Measurements from ENCODE around the gene PDE1C. TPM values are rescaled to one million over a fixed set of nuclear protein-coding genes. Genes with fewer than 3 reads are reported as not detected.

The PDE1C gene
- total and polyA plus RNA-seq, 9 donors = 4.8 to 20.0 (median 11.8) TPM

GRCh38 chr7:31785101-31785500 is 285.1 kb downstream of the PDE1C start:
- Histone ChIP-seq H3K4me3 (no peak overlapping the region), H3K27ac (no peak overlapping the region), H3K36me3 (no peaks in the 10 kb centered on the region), H3K27me3 (no peaks in the 10 kb centered on the region), H3K9me3 (no peaks in the 10 kb centered on the region), H3K4me1 (ENCODE audit: insufficient read depth) (no peaks in the 10 kb centered on the region)
- TF ChIP-seq EP300 (IDR thresholded peaks at IDR 0.05) (no peak), POLR2A (IDR thresholded peaks at IDR 0.05) (no peak), CTCF (IDR thresholded peaks at IDR 0.05) (no peak)
- intact Hi-C loops (cut with DNase I) = no loop called here
- no peak for DNase-seq
- 54 to 72% (median 70%) methylated on average over 2 of the region's 2 CpGs for WGBS, 3 donors

GRCh38 chr7:31783221-31783620 is 287.0 kb downstream of the PDE1C start:
- Histone ChIP-seq H3K9me3 (no peaks in the 10 kb centered on the region), H3K36me3 (no peaks in the 10 kb centered on the region), H3K27ac (no peak overlapping the region), H3K4me3 (no peak overlapping the region), H3K27me3 (no peaks in the 10 kb centered on the region), H3K4me1 (ENCODE audit: insufficient read depth) (no peaks in the 10 kb centered on the region)
- WGBS, 3 donors = 44 to 48% (median 45%) methylated on average over 2 of the region's 2 CpGs
- no peak for TF ChIP-seq CTCF (IDR thresholded peaks at IDR 0.05)
- no peak for TF ChIP-seq EP300 (IDR thresholded peaks at IDR 0.05)
- no peak for TF ChIP-seq POLR2A (IDR thresholded peaks at IDR 0.05)
- intact Hi-C loops (cut with DNase I) = no loop called here
- DNase-seq = no peak

DNA sequence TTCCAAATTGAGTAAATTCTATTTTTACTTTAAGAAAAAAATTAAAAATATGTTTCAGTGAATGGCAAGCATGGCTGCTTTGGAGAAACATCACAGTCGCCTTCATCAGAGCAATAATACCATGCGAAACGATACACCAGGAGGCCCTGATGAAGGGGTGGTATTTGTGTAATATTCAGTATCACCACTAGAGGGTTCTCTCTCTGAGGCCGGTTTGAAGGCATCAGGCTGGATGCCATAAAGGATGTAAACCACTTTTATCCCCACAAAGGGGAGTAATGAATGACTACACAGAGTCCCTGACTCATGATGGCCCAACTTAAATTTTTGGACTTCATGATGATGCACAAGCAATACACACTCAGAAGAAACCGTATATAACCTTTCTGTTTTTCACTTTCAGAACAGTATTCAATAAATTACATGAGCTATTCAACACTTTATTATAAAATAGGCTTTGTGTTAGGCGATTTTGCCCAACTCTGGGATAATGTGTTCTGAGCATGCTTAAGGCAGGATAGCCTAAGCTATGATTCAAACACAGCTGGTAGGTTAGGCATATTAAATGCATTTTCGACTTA is 287.7 kb downstream of the PDE1C start:
- Histone ChIP-seq H3K4me3 (no peak overlapping the region), H3K27me3 (no peaks in the 10 kb centered on the region), H3K4me1 (ENCODE audit: insufficient read depth) (no peaks in the 10 kb centered on the region), H3K27ac (no peak overlapping the region), H3K36me3 (no peaks in the 10 kb centered on the region), H3K9me3 (no peaks in the 10 kb centered on the region)
- DNase-seq = no peak
- TF ChIP-seq CTCF (IDR thresholded peaks at IDR 0.05) = no peak
- TF ChIP-seq POLR2A (IDR thresholded peaks at IDR 0.05) = no peak
- no peak for TF ChIP-seq EP300 (IDR thresholded peaks at IDR 0.05)
- WGBS, 3 donors = 39 to 45% (median 44%) methylated on average over 7 of the region's 7 CpGs
- intact Hi-C loops (cut with DNase I) = no loop called here

DNA sequence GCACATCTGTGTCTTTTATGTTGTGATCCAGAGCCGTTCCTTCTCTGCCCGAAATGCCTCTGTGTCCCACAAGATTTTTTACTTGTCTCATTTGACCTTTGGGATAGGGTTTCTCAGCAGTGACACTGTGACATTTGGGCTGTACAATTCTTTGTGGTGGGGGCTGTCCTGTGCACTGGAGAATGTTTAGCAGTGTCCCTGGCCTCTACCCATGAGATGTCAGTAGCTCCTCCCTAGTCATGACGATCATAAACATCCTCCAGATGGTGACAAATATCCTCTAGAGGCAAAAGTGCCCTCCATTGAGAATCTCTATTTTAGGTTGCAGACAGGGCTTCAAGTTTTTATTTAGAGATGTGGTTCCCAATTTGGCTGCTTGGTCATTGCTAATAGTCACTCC is 291.9 kb downstream of the PDE1C start:
- Histone ChIP-seq H3K27me3 (no peaks in the 10 kb centered on the region), H3K4me1 (ENCODE audit: insufficient read depth) (no peaks in the 10 kb centered on the region), H3K4me3 (no peak overlapping the region), H3K9me3 (no peaks in the 10 kb centered on the region), H3K27ac (no peak overlapping the region), H3K36me3 (no peaks in the 10 kb centered on the region)
- no peak for DNase-seq
- intact Hi-C loops (cut with DNase I) = no loop called here
- TF ChIP-seq EP300 (IDR thresholded peaks at IDR 0.05) = no peak
- no peak for TF ChIP-seq CTCF (IDR thresholded peaks at IDR 0.05)
- TF ChIP-seq POLR2A (IDR thresholded peaks at IDR 0.05) = no peak
- WGBS, 3 donors = 76 to 79% (median 78%) methylated on average over 3 of the region's 3 CpGs

Data from ovary (tissue), 9 donors.